K562 (cell line): ENCODE data around the gene ARFGAP3. TPM values are rescaled to one million over a fixed set of nuclear protein-coding genes. Genes with fewer than 3 reads are reported as not detected.

Source experiments
- ATAC-seq: fragments of 200-7000 bp; cut with Tn5 transposase; 3 replicates; pipeline ENCODE4 v1.9.1; 2020; ENCODE audit warnings: moderate library complexity
- BruUV-seq: library from RNA; stranded (reverse); fragments of 400-500 nt; replicated peaks from 2 replicates; lab custom pipeline; 2021; lab: Mats Ljungman, UMichigan
- CTCF ChIA-PET: fragments of 300-600 bp; formaldehyde crosslinking; extraction: SDS; loops from one replicate; lab custom pipeline; 2021; ENCODE audit warnings: low intra/inter-chr PET ratio; lab: Yijun Ruan, JAX
- POLR2A ChIA-PET: fragments of 300-600, 350-650 bp; sonication (Branson Sonifier 250); formaldehyde crosslinking; extraction: SDS; loops from one replicate; lab custom pipeline; 2021; ENCODE audit warnings: antibody characterized with exemption, inconsistent platforms; lab: Yijun Ruan, JAX
- DNase-seq, 4 experiments: peaks; one replicate each; pipeline versions ENCODE4 v3.0.0 to v3.0.0-alpha.2; 2011 to 2018; ENCODE audit warnings: low spot score in 3 of 4, mixed read lengths in 3 of 4; ENCODE audit errors: extremely low read depth in 1 of 4
- FAIRE-seq: peaks from 2 replicates; lab custom pipeline; 2011; peaks lifted over from hg19 to GRCh38; lab: Jason Lieb, UNC
- H2AFZ ChIP-seq: 2 replicates; pipeline ENCODE4 v1.6.0; 2011; ENCODE audit warnings: low read depth, low read length, control low read depth, inconsistent platforms
- H3K27ac ChIP-seq: fragments of 200-600 bp; 3 replicates; pipeline ENCODE4 v1.8.0; 2011; ENCODE audit warnings: low read depth, mild to moderate bottlenecking, control low read depth, inconsistent platforms, low read length, moderate library complexity, mixed read lengths; ENCODE audit errors: extremely low read depth
- H3K27me3 ChIP-seq, 2 experiments: fragments of 300-600 bp in 1 of 2; 2 replicates in 1 of 2; 3 replicates in 1 of 2; pipeline versions ENCODE4 v1.6.0 to v1.8.0; 2011; ENCODE audit warnings: inconsistent platforms in 2 of 2, low read length in 2 of 2, mild to moderate bottlenecking in 1 of 2, mixed read lengths in 1 of 2, moderate library complexity in 1 of 2; ENCODE audit not compliant: control insufficient read depth in 2 of 2, insufficient read depth in 2 of 2
- H3K36me3 ChIP-seq: fragments of 300-600 bp; 3 replicates; pipeline ENCODE4 v1.8.0; 2011; ENCODE audit warnings: mild to moderate bottlenecking, low read length, inconsistent platforms; ENCODE audit not compliant: control insufficient read depth, insufficient read depth
- H3K4me1 ChIP-seq, 2 experiments: fragments of 200-600 bp in 1 of 2; replicated peaks in 1 of 2; 2 replicates in 1 of 2; 3 replicates in 1 of 2; pipeline versions ENCODE4 v1.5.1 to v1.8.0; 2011; ENCODE audit warnings: inconsistent platforms in 2 of 2, low read length in 2 of 2, mild to moderate bottlenecking in 1 of 2, mixed read lengths in 1 of 2, moderate library complexity in 1 of 2; ENCODE audit not compliant: control insufficient read depth in 2 of 2, insufficient read depth in 2 of 2
- H3K4me2 ChIP-seq: 2 replicates; pipeline ENCODE4 v1.6.1; 2011; ENCODE audit warnings: low read length, control low read depth, inconsistent platforms, mixed read lengths; ENCODE audit not compliant: insufficient read depth
- H3K4me3 ChIP-seq: fragments of 200-600 bp; sonication (generic), shearing (Covaris generic); 2 replicates; pipeline ENCODE4 v1.5.1; 2016; ENCODE audit warnings: control low read depth, inconsistent platforms
- H3K79me2 ChIP-seq: fragments of 200-600 bp; 3 replicates; pipeline ENCODE4 v1.8.0; 2011; ENCODE audit warnings: low read length, inconsistent platforms; ENCODE audit not compliant: control insufficient read depth, insufficient read depth
- H3K9ac ChIP-seq, 2 experiments: 2 replicates each; pipeline versions ENCODE4 v1.6.0 to v1.6.1; 2011; ENCODE audit warnings: low read depth in 2 of 2, low read length in 2 of 2, control low read depth in 1 of 2, inconsistent platforms in 1 of 2, mild to moderate bottlenecking in 1 of 2, mixed read lengths in 1 of 2; ENCODE audit not compliant: insufficient read depth in 1 of 2
- H3K9me1 ChIP-seq: one replicate; pipeline ENCODE4 v1.6.0; 2011; ENCODE audit warnings: inconsistent platforms, mild to moderate bottlenecking, low read length, moderate library complexity; ENCODE audit not compliant: control insufficient read depth, insufficient read depth
- H3K9me3 ChIP-seq: replicated peaks from 2 replicates; pipeline ENCODE4 v1.5.1; 2011; ENCODE audit warnings: low read depth, low read length, inconsistent platforms; ENCODE audit not compliant: control insufficient read depth, insufficient read depth
- H4K20me1 ChIP-seq: replicated peaks from 2 replicates; pipeline ENCODE4 v1.6.1; 2011; ENCODE audit warnings: low read length, inconsistent platforms, mixed read lengths; ENCODE audit not compliant: control insufficient read depth, insufficient read depth
- CBX3 ChIP-seq, 2 experiments: IDR thresholded peaks; 1 replicate in 1 of 2; 2 replicates in 1 of 2; pipeline ENCODE4 v1.6.1; 2012; ENCODE audit warnings: inconsistent platforms in 2 of 2, low read length in 2 of 2, borderline replicate concordance in 1 of 2, control low read depth in 1 of 2
- CHD4 ChIP-seq: fragments of 200-600 bp; sonication (generic); IDR thresholded peaks from 3 replicates; pipeline ENCODE4 v1.6.1; 2012; ENCODE audit warnings: low read depth, mild to moderate bottlenecking, mixed read lengths, low read length, inconsistent platforms; ENCODE audit not compliant: insufficient read depth, insufficient replicate concordance, poor library complexity, severe bottlenecking
- DLX4 ChIP-seq: fragments of 250-450 bp; sonication (Bioruptor Pico); IDR thresholded peaks from 2 replicates; pipeline ENCODE4 v1.6.1; 2021; ENCODE audit warnings: mild to moderate bottlenecking
- FUS ChIP-seq: fragments of 200-400 bp; formaldehyde crosslinking; optimal IDR thresholded peaks from 2 replicates; pipeline ENCODE3; 2017; ENCODE audit warnings: low read depth, low read length
- GABPB2 ChIP-seq: fragments of 250-450 bp; sonication (Bioruptor Pico); conservative IDR thresholded peaks from 2 replicates; pipeline ENCODE4 v1.5.1; 2021; ENCODE audit warnings: mild to moderate bottlenecking
- LEF1 ChIP-seq: fragments of 450-650 bp; IDR thresholded peaks from 2 replicates; pipeline ENCODE4 v1.6.1; 2016; ENCODE audit warnings: mild to moderate bottlenecking
- ZNF778 ChIP-seq: fragments of 450-650 bp; formaldehyde crosslinking; IDR thresholded peaks from 2 replicates; pipeline ENCODE4 v1.4.0; 2020; ENCODE audit warnings: mild to moderate bottlenecking, moderate library complexity
- WGBS: fragments of 100-300 bp; shearing (Covaris generic); methylation state at CpG from one replicate; pipeline ENCODE4 v1.1.6; 2016; ENCODE audit warnings: low coverage, mixed read lengths; ENCODE audit not compliant: insufficient coverage; ENCODE audit errors: missing lambda C conversion rate; 5-methylcytosine and 5-hydroxymethylcytosine counted together
- in situ Hi-C: fragments of 300-500 bp; cut with MboI; formaldehyde crosslinking; loops from 4 replicates; pipeline ENCODE4 v1.15.0; 2018; ENCODE audit warnings: inconsistent platforms, mixed read lengths
- intact Hi-C: fragments of 100-400 bp; cut with micrococcal nuclease; formaldehyde crosslinking; loops from 2 replicates; pipeline ENCODE4 v1.14.2; 2022
- polyA plus RNA-seq, 8 experiments: library from polyadenylated mRNA; depleted of rRNA in 4 of 8; stranded (reverse) in 5 of 8; unstranded in 3 of 8; fragments of >200 nt; fragmentation: Nextera tagmentation in 2 of 8; fragmentation: Illumina TruSeq in 1 of 8; extraction: Ambion mirVana in 2 of 8; extraction: Trizol in 1 of 8; gene quantifications; 2 replicates each; pipeline versions ENCODE4 v1.2.1 to v1.2.3, GENCODE V29; 2011 to 2014; ENCODE audit warnings: inconsistent platforms in 1 of 8, missing spikeins in 1 of 8
- total RNA-seq, 7 experiments: library from RNA; depleted of rRNA in 6 of 7; stranded (reverse); fragments of >200 nt in 6 of 7; fragmentation: Illumina TruSeq in 2 of 7; extraction: Trizol in 2 of 7; gene quantifications; 2 replicates each; pipeline versions ENCODE4 v1.2.1 to v1.2.3, GENCODE V29; 2011 to 2021; ENCODE audit warnings: low replicate concordance in 1 of 7
- TF ChIP-seq, protein P1 (sequence below): sonication (generic); formaldehyde crosslinking; IDR thresholded peaks from 2 replicates; pipeline ENCODE4 v1.8.0; 2022; ENCODE audit warnings: missing genetic modification reagents, mild to moderate bottlenecking, borderline replicate concordance

ARFGAP3 gene
- total and polyA plus RNA-seq, 9 of the 15 experiments (the other 6 are each of a cell fraction or from before 2014, with no cell fraction given): 14.2 to 31.9 (median 22.7) TPM

GRCh38 chr22:42819412-42820044 is 37.5 kb downstream of the ARFGAP3 start (continued):
- TF ChIP-seq CBX3 (IDR thresholded peaks at IDR 0.05; ENCODE audit: borderline replicate concordance in 1 of 2, low read length in 2 of 2): no peak
- no peak for TF ChIP-seq GABPB2

GRCh38 chr22:42817556-42817955 is 39.5 kb downstream of the ARFGAP3 start:
- ATAC-seq (no peak), DNase-seq (no peak), FAIRE-seq (no peak)
- WGBS: 88% methylated on average over 3 of the region's 3 CpGs
- no peak overlapping the region for H3K27ac ChIP-seq
- H3K79me2 ChIP-seq: no peaks in the 10 kb centered on the region
- no peak overlapping the region for H3K4me2 ChIP-seq
- H3K4me1 ChIP-seq: no peaks in the 10 kb centered on the region
- H3K9me1 ChIP-seq: no peaks in the 10 kb centered on the region
- H3K36me3 ChIP-seq: no peaks in the 10 kb centered on the region
- no TSS peak for BruUV-seq
- no peaks in the 10 kb centered on the region for H4K20me1 ChIP-seq
- no peaks in the 10 kb centered on the region for H3K9me3 ChIP-seq
- H3K27me3 ChIP-seq: no peaks in the 10 kb centered on the region
- H3K9ac ChIP-seq: no peak overlapping the region
- in situ Hi-C loops: no loop called here
- TF ChIP-seq DLX4 (CRISPR knock-in tag) (no peak), FUS (no peak), CHD4 (no peak), ZNF778 (CRISPR knock-in tag) (no peak), LEF1 (no peak)
- TF ChIP-seq, protein P1, sequence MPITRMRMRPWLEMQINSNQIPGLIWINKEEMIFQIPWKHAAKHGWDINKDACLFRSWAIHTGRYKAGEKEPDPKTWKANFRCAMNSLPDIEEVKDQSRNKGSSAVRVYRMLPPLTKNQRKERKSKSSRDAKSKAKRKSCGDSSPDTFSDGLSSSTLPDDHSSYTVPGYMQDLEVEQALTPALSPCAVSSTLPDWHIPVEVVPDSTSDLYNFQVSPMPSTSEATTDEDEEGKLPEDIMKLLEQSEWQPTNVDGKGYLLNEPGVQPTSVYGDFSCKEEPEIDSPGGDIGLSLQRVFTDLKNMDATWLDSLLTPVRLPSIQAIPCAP (CRISPR knock-in tag): no peak
- POLR2A ChIA-PET: interaction anchor here (0.9 to 1.5 kb wide), 2 partner anchors 13 to 203 kb away, joined by 3 to 4 read pairs; partner anchors contain the start of gene POLDIP3
- intact Hi-C loops: no loop called here
- no peak overlapping the region for H2AFZ ChIP-seq
- CTCF ChIA-PET: no interaction called here
- no peak overlapping the region for H3K4me3 ChIP-seq
